ENCODE measurements around the gene RASGEF1B.

Gene RASGEF1B

DNA sequence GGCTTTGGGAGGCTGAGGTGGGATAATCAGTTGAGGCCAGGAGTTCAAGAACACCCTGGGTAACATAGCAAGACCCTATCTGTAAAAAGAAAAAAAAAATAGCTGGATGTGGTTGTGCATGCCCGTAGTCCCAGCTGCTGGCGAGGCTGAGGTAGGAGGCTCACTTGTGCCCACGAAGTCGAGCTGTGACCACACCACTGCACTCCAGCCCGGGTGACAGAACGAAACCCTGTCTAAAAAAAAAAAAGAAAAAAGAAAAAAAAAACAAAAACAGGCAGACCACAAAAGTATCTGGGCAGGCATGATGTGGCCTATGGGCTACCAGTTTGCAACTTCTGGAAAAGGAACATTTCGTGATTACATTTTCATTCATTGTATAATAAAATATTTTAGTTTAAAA lies 38.1 kb upstream of the RASGEF1B start:
- TF ChIP-seq FOXP2 (optimal IDR thresholded peaks at IDR 0.05; ENCODE audit: borderline replicate concordance, extremely low read depth, extremely low read length, insufficient read depth) (no peak), POLR2AphosphoS5 (IDR thresholded peaks at IDR 0.05; ENCODE audit: low read depth, low read length) (no peak), SIN3A (IDR thresholded peaks at IDR 0.05; ENCODE audit: borderline replicate concordance, insufficient read depth, low read length) (no peak), TAF1 (IDR thresholded peaks at IDR 0.05; ENCODE audit: borderline replicate concordance, insufficient read depth, low read length) (no peak)
- TF ChIP-seq, protein P1, sequence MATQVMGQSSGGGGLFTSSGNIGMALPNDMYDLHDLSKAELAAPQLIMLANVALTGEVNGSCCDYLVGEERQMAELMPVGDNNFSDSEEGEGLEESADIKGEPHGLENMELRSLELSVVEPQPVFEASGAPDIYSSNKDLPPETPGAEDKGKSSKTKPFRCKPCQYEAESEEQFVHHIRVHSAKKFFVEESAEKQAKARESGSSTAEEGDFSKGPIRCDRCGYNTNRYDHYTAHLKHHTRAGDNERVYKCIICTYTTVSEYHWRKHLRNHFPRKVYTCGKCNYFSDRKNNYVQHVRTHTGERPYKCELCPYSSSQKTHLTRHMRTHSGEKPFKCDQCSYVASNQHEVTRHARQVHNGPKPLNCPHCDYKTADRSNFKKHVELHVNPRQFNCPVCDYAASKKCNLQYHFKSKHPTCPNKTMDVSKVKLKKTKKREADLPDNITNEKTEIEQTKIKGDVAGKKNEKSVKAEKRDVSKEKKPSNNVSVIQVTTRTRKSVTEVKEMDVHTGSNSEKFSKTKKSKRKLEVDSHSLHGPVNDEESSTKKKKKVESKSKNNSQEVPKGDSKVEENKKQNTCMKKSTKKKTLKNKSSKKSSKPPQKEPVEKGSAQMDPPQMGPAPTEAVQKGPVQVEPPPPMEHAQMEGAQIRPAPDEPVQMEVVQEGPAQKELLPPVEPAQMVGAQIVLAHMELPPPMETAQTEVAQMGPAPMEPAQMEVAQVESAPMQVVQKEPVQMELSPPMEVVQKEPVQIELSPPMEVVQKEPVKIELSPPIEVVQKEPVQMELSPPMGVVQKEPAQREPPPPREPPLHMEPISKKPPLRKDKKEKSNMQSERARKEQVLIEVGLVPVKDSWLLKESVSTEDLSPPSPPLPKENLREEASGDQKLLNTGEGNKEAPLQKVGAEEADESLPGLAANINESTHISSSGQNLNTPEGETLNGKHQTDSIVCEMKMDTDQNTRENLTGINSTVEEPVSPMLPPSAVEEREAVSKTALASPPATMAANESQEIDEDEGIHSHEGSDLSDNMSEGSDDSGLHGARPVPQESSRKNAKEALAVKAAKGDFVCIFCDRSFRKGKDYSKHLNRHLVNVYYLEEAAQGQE (IDR thresholded peaks at IDR 0.05; ENCODE audit: insufficient read depth in 1 of 2, low read depth in 2 of 2, low read length in 2 of 2): no peak

DNA sequence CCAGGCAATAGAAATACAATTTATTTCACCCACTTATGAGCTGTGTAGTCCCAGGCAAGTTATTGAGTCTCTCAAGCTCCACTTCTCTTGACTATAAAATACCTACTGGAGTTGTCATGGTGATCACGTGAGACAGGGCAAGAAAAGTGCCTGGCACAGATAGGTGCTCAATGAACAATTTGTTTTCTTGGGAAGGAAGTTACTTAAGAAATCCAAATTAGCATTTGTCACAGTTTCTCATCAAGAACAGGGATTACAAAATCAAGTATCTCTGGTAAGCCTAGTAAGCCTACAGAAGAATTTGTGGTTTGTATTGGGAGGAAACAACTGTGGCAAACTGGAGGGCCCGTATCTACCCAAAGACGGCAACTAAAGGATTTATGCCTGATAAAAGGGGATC lies 37.5 kb upstream of the RASGEF1B start:
- TF ChIP-seq TAF1 (IDR thresholded peaks at IDR 0.05; ENCODE audit: borderline replicate concordance, insufficient read depth, low read length): no peak
- no peak for TF ChIP-seq POLR2AphosphoS5 (IDR thresholded peaks at IDR 0.05; ENCODE audit: low read depth, low read length)
- TF ChIP-seq SIN3A (IDR thresholded peaks at IDR 0.05; ENCODE audit: borderline replicate concordance, insufficient read depth, low read length): no peak
- no peak for TF ChIP-seq FOXP2 (optimal IDR thresholded peaks at IDR 0.05; ENCODE audit: borderline replicate concordance, extremely low read depth, extremely low read length, insufficient read depth)
- TF ChIP-seq, protein P1 (IDR thresholded peaks at IDR 0.05; ENCODE audit: insufficient read depth in 1 of 2, low read depth in 2 of 2, low read length in 2 of 2): no peak

DNA sequence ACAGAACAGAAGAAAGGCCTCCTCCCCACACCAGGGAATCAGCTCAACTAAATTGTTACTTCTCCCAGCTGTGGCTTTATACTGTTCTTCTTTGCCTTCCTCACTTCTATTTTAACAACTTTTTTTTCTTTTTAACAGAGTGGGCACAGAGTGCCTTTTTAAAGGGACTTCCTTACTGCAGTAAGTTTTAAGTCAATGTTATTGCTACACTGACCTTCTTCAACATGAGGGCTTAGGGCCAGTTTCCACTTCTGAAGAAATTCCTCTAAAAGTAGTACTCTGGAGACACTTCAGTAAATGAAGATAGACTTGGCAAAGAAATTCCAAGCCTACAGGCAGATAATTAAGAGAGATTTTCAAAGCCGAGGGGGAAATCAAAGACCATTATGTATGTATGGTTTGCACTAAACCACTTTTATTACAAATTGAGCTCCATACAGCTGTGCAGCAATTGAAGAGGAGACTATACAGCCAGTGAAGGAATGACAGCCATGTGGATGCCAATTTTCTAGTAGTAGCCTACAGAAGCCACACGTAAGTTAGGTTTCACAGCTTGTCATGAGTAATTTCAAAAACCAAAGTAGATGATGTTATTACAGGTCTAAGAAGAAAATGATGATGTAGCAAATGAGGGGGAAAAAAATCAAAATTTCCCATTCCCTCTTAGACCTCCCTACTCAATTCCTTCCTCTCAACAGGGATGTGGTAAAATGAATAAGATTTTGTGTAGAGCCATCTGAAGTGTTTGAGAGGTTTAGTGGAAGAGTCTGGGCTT lies 36.9 kb upstream of the RASGEF1B start:
- TF ChIP-seq, protein P1 (IDR thresholded peaks at IDR 0.05; ENCODE audit: insufficient read depth in 1 of 2, low read depth in 2 of 2, low read length in 2 of 2): no peak
- no peak for TF ChIP-seq SIN3A (IDR thresholded peaks at IDR 0.05; ENCODE audit: borderline replicate concordance, insufficient read depth, low read length)
- TF ChIP-seq POLR2AphosphoS5 (IDR thresholded peaks at IDR 0.05; ENCODE audit: low read depth, low read length): no peak
- TF ChIP-seq FOXP2 (optimal IDR thresholded peaks at IDR 0.05; ENCODE audit: borderline replicate concordance, extremely low read depth, extremely low read length, insufficient read depth): no peak
- TF ChIP-seq TAF1 (IDR thresholded peaks at IDR 0.05; ENCODE audit: borderline replicate concordance, insufficient read depth, low read length): no peak

DNA sequence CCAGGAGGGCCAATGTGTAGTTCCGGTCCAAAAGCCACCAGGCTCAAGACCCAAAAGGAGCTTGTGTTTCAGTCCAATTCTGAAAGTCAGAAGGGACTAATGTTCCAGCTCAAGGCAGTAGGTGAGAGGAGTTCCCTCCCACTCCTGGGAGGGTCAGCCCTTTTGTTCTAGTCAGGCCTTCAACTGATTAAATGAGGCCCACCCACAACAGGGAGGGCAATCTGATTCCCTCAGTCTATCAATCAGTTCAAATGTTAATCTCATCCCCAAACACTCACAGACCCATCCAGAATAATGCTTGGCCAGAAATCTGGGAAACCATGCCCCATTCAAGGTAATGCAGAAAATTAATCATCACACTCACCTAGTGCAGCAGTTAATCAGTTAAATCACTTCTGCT lies 35.8 kb upstream of the RASGEF1B start:
- no peak for TF ChIP-seq POLR2AphosphoS5 (IDR thresholded peaks at IDR 0.05; ENCODE audit: low read depth, low read length)
- no peak for TF ChIP-seq SIN3A (IDR thresholded peaks at IDR 0.05; ENCODE audit: borderline replicate concordance, insufficient read depth, low read length)
- no peak for TF ChIP-seq TAF1 (IDR thresholded peaks at IDR 0.05; ENCODE audit: borderline replicate concordance, insufficient read depth, low read length)
- no peak for TF ChIP-seq FOXP2 (optimal IDR thresholded peaks at IDR 0.05; ENCODE audit: borderline replicate concordance, extremely low read depth, extremely low read length, insufficient read depth)
- TF ChIP-seq, protein P1 (IDR thresholded peaks at IDR 0.05; ENCODE audit: insufficient read depth in 1 of 2, low read depth in 2 of 2, low read length in 2 of 2): no peak

Data from PFSK-1 (cell line).